H1 (cell line): ENCODE data around the gene TBCA. TPM values are rescaled to one million over a fixed set of nuclear protein-coding genes. Genes with fewer than 3 reads are reported as not detected.

Experiments used
- NRF1 ChIP-seq: IDR thresholded peaks from 2 replicates; pipeline ENCODE4 v1.6.1; 2011; ENCODE audit warnings: mild to moderate bottlenecking, low read depth, low read length, improper control_type of control experiment
- POLR2A ChIP-seq, 2 experiments: IDR thresholded peaks; 1 replicate in 1 of 2; 2 replicates in 1 of 2; pipeline ENCODE4 v1.6.1; 2011; ENCODE audit warnings: low read depth in 2 of 2, low read length in 2 of 2, mild to moderate bottlenecking in 2 of 2; ENCODE audit errors: control extremely low read depth in 1 of 2
- SP1 ChIP-seq: IDR thresholded peaks from 2 replicates; pipeline ENCODE4 v1.6.1; 2011; ENCODE audit warnings: low read depth, low read length
- polyA plus RNA-seq, 7 experiments: library from polyadenylated mRNA; depleted of rRNA in 3 of 7; stranded (reverse) in 5 of 7; unstranded in 2 of 7; fragments of >200 nt in 5 of 7; fragments of 200-250 nt in 2 of 7; gene quantifications; 1 replicate in 5 of 7; 2 replicates in 1 of 7; 4 replicates in 1 of 7; pipeline versions ENCODE4 v1.2.1 to v1.2.3, GENCODE V29; 2011 to 2013; ENCODE audit warnings: missing spikeins in 2 of 7, mixed read lengths in 2 of 7
- total RNA-seq: library from RNA; stranded (reverse); fragmentation: NEBNext Ultra II Directional; extraction: Animal tissue kit (Norgen Biotek cat#: 25700); gene quantifications from 2 replicates; pipeline ENCODE4 v1.2.1, GENCODE V29; 2021
- TF ChIP-seq, protein P1 (sequence below): IDR thresholded peaks from 2 replicates; pipeline ENCODE4 v1.6.1; 2012; ENCODE audit warnings: low read length, inconsistent platforms

Gene TBCA
- total and polyA plus RNA-seq, 2 of the 8 experiments (the other 6 are each of a cell fraction or from before 2014, with no cell fraction given): 55.7 to 320 TPM

DNA sequence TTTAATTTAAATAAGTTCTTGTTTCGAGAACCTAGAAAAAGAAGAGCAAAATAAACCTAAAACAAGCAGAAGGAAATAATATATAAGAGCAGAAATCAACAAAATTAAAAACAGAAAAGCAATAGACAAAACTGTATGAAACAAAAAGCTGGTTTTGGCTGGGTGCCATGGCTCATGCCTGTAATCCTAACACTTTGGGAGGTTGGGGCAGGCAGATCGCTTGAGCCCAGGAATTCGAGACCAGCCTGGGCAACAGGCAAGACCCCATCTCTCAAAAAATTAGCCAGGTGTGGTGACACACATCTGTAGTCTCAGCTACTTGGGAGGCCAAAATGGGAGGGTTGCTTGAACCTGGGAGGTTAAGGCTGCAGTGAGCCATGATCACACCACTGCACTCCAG lies 78.4 kb downstream of the TBCA start (continued):
- TF ChIP-seq NRF1 (no peak), POLR2A (IDR thresholded peaks at IDR 0.05; ENCODE audit: control extremely low read depth in 1 of 2, low read depth in 2 of 2, low read length in 2 of 2) (no peak), SP1 (no peak)
- TF ChIP-seq, protein P1, sequence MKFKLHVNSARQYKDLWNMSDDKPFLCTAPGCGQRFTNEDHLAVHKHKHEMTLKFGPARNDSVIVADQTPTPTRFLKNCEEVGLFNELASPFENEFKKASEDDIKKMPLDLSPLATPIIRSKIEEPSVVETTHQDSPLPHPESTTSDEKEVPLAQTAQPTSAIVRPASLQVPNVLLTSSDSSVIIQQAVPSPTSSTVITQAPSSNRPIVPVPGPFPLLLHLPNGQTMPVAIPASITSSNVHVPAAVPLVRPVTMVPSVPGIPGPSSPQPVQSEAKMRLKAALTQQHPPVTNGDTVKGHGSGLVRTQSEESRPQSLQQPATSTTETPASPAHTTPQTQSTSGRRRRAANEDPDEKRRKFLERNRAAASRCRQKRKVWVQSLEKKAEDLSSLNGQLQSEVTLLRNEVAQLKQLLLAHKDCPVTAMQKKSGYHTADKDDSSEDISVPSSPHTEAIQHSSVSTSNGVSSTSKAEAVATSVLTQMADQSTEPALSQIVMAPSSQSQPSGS: no peak
